GM23338 (cell line): ENCODE results near the gene CLEC1A.

Source experiments
- EZH2 ChIP-seq: fragments of 200-600 bp; sonication (generic); IDR thresholded peaks from one replicate; pipeline ENCODE4 v1.8.0; 2017; ENCODE audit warnings: antibody characterized with exemption, mild to moderate bottlenecking, low read depth; ENCODE audit not compliant: unreplicated experiment
- JUNB ChIP-seq: IDR thresholded peaks from one replicate; pipeline ENCODE4 v1.6.1; 2016; ENCODE audit warnings: antibody characterized with exemption; ENCODE audit not compliant: unreplicated experiment
- NANOG ChIP-seq: IDR thresholded peaks from 2 replicates; pipeline ENCODE4 v1.6.1; 2016; ENCODE audit warnings: antibody characterized with exemption, borderline replicate concordance
- POLR2AphosphoS5 ChIP-seq: IDR thresholded peaks from 2 replicates; pipeline ENCODE4 v1.6.1; 2016; ENCODE audit warnings: antibody characterized with exemption, low read depth
- ZNF114 ChIP-seq: fragments of 250-450 bp; sonication (Bioruptor Pico); IDR thresholded peaks from 2 replicates; pipeline ENCODE4 v1.5.0; 2020; ENCODE audit warnings: mild to moderate bottlenecking, moderate library complexity
- TF ChIP-seq, protein P1 (sequence below), 2 experiments: fragments of 200-600 bp in 1 of 2; sonication (generic) in 1 of 2; conservative IDR thresholded peaks; 2 replicates each; pipeline versions ENCODE4 v1.5.1 to v1.6.1; 2016 to 2017; ENCODE audit warnings: antibody characterized with exemption in 2 of 2, low read depth in 2 of 2, mild to moderate bottlenecking in 2 of 2, moderate library complexity in 1 of 2
- TF ChIP-seq, protein P2 (sequence below): IDR thresholded peaks from one replicate; pipeline ENCODE4 v1.6.1; 2018; ENCODE audit warnings: antibody characterized with exemption; ENCODE audit not compliant: unreplicated experiment

DNA sequence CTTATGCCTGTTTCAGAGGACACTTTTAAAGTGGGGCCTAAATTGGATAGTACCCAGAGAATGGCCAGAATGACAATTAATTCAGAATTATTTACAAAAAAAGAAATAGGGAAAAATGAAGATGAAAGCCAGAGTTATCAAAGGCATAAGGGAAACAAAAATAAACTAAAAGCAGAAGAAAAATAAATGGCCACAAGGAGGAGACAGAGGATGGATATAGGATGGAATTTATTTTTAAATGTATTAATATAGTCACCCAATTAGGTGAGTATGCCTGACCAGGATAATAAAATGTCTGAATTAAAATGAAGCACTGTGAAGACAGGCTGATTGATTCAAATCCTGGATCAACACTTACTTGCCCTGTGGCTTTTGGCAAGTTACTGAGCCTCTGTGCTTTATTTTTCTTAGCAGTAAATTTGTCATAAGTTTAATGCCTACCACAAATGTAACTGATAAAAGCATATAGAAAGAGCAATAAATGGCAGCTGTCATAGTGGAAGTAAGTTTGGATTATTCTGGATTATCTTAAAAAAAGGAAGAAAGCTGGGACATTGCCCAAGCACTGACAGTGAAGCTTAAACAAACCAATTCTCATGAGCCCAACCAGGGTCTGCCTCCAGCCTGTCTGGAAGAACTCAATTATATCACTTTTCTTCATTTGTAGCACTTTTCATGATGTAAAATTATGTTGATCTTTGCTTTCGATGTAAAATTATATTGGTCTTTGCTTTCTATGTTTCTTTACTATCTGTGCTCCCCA is 64.8 kb downstream of the CLEC1A start:
- no peak for TF ChIP-seq POLR2AphosphoS5
- TF ChIP-seq, protein P1, sequence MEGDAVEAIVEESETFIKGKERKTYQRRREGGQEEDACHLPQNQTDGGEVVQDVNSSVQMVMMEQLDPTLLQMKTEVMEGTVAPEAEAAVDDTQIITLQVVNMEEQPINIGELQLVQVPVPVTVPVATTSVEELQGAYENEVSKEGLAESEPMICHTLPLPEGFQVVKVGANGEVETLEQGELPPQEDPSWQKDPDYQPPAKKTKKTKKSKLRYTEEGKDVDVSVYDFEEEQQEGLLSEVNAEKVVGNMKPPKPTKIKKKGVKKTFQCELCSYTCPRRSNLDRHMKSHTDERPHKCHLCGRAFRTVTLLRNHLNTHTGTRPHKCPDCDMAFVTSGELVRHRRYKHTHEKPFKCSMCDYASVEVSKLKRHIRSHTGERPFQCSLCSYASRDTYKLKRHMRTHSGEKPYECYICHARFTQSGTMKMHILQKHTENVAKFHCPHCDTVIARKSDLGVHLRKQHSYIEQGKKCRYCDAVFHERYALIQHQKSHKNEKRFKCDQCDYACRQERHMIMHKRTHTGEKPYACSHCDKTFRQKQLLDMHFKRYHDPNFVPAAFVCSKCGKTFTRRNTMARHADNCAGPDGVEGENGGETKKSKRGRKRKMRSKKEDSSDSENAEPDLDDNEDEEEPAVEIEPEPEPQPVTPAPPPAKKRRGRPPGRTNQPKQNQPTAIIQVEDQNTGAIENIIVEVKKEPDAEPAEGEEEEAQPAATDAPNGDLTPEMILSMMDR (conservative IDR thresholded peaks at IDR 0.05; ENCODE audit: low read depth in 2 of 2), result peak in 1 of 2 experiments; percentile 71
- no peak for TF ChIP-seq EZH2
- no peak for TF ChIP-seq JUNB
- no peak for TF ChIP-seq NANOG
- no peak for TF ChIP-seq ZNF114 (CRISPR knock-in tag)
- TF ChIP-seq, protein P2, sequence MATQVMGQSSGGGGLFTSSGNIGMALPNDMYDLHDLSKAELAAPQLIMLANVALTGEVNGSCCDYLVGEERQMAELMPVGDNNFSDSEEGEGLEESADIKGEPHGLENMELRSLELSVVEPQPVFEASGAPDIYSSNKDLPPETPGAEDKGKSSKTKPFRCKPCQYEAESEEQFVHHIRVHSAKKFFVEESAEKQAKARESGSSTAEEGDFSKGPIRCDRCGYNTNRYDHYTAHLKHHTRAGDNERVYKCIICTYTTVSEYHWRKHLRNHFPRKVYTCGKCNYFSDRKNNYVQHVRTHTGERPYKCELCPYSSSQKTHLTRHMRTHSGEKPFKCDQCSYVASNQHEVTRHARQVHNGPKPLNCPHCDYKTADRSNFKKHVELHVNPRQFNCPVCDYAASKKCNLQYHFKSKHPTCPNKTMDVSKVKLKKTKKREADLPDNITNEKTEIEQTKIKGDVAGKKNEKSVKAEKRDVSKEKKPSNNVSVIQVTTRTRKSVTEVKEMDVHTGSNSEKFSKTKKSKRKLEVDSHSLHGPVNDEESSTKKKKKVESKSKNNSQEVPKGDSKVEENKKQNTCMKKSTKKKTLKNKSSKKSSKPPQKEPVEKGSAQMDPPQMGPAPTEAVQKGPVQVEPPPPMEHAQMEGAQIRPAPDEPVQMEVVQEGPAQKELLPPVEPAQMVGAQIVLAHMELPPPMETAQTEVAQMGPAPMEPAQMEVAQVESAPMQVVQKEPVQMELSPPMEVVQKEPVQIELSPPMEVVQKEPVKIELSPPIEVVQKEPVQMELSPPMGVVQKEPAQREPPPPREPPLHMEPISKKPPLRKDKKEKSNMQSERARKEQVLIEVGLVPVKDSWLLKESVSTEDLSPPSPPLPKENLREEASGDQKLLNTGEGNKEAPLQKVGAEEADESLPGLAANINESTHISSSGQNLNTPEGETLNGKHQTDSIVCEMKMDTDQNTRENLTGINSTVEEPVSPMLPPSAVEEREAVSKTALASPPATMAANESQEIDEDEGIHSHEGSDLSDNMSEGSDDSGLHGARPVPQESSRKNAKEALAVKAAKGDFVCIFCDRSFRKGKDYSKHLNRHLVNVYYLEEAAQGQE, result no peak
